Tongue (tissue), 2 donors: ENCODE data around the gene LDLRAD4. TPM values are rescaled to one million over a fixed set of nuclear protein-coding genes. Genes with fewer than 3 reads are reported as not detected.

ENCODE experiments used
- DNase-seq: peaks from one replicate; pipeline ENCODE4 v3.0.0-alpha.2; 2015
- total RNA-seq: library from RNA; depleted of rRNA; stranded (reverse); fragments of >200 nt; gene quantifications from one replicate; pipeline ENCODE4 v1.2.3, GENCODE V29; 2014

The LDLRAD4 gene
- total RNA-seq, 1 donor from 2014 or later, result 36.7 TPM

- DNase-seq, result peak; percentile 38
Measured at GRCh38 chr18:13286456-13287125, 68.0 kb downstream of the LDLRAD4 start.

DNA sequence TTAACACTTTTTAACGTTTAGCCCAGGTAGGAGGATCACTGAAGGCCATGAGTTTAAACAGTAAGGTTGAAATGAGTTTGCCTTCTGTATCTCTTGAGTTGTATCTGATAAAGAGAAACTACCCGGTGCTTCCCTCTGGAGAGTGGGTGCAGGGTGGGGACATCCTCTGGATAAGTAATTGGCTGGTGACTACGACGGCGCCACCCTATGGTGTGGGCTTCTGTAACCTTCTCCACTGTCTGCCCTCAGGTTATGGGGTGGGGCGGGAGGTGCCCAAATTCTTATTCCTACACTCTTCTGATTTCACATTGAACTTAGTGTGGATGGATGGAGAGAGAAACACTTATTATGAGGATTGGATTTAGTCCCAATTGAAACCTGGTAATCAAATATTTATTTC is 68.8 kb downstream of the LDLRAD4 start:
- DNase-seq, result no peak

GRCh38 chr18:13288509-13289133 is 70.1 kb downstream of the LDLRAD4 start:
- no peak for DNase-seq

- DNase-seq, result peak; percentile 66
Measured at GRCh38 chr18:13289481-13290205, 71.1 kb downstream of the LDLRAD4 start.

- DNase-seq, result no peak
Measured at GRCh38 chr18:13290856-13291271, 72.3 kb downstream of the LDLRAD4 start.

DNA sequence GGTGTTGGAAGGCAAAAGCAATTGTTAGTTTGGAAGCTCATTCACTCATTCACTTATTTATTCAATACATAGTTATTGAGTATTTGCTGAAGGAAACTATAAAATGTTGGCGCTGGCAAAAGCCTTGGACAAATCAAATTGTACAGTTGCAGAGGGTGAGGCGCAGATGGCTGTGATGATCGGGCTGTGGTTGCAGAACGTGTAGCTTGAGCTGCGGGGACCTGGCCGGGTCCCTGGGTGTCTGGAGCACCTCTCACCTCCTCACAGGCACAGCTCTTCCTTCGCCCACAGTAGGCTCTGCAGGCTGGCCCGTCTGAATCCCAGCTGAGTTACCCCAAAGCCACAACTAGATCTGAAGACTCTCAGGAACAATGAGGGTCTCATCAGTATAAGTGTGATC is 72.7 kb downstream of the LDLRAD4 start:
- no peak for DNase-seq

- no peak for DNase-seq
Measured at GRCh38 chr18:13291745-13292447, 73.3 kb downstream of the LDLRAD4 start.

DNA sequence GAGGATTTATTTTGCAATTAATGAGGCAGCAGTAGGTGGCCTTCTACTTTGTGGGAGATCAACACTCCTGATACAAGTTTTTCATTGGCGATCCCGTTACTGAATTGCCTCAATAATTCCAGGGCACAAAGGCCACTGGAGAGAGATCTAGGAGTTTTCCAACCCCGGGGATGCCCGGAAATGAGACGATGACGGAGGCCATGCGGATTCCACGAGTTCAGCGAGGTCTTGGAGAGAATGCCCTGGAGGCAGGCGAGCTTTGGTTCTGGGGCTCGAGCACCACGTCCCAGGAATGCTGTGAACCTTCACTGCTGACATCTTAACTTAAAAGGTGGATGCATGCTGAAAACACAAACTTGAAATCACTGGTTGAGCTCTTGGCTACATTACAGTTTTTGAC is 74.2 kb downstream of the LDLRAD4 start:
- no peak for DNase-seq

DNA sequence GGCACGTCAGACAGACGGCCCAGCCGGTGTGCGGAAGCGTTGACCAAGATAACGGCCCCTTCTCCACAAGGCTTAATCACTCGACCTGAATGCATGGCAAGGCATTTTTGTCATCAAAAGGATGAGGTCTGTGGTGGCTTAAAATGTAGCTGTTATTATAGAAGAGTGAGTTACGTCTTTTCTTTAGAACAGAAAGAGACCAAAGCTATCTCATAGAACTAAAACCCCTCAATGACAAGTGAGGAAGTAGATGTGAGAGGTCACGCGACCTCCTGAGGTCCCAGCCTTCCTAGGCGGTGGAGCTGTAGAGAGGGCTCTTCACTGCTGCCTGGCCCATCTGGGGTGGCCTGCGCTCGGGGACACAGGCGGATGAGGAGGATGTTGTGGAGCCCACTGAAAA is 75.7 kb downstream of the LDLRAD4 start:
- no peak for DNase-seq

- DNase-seq, result no peak
Measured at GRCh38 chr18:13295894-13296293, 77.3 kb downstream of the LDLRAD4 start.

- no peak for DNase-seq
Measured at GRCh38 chr18:13296867-13297574, 78.5 kb downstream of the LDLRAD4 start.

DNA sequence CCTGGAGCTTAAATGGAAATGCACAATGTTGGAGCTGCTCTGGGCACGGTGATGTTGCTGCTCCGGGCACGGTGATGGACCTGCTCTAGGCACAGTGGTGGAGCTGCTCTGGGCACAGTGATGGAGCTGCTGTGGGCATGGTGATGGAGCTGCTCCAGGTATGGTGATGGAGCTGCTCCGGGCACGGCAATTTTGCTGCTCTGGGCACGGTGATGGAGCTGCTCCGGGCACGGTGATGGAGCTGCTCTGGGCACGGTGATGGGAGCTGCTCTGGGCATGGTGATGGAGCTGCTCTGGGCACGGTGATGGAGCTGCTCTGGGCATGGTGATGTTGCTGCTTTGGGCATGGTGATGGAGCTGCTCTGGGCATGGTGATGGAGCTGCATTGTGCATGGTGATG is 79.7 kb downstream of the LDLRAD4 start:
- DNase-seq, result no peak

DNA sequence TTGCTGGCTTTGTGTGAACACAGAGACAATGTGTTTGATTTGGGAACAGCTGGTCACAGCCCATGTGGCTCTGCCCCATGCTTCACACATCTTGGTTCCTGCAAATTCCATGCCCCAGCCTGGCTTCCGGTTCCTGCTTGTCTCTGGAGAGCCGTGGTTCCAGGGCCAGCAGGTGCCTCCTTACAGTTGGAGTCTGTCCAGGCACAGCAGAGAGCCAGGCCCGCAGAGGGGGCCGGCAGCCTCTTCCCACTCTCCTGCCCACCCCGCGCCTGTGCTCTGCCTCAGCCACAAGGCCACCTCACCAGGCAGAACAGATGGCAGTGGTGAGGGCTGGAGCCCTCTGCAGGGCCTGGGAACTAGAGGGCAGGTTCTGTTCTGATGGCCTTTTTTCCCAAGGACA is 81.5 kb downstream of the LDLRAD4 start:
- peak; percentile 87 for DNase-seq

- no peak for DNase-seq
Measured at GRCh38 chr18:13300796-13301195, 82.2 kb downstream of the LDLRAD4 start.

- DNase-seq, result no peak
Measured at GRCh38 chr18:13302040-13302439, 83.5 kb downstream of the LDLRAD4 start.

DNA sequence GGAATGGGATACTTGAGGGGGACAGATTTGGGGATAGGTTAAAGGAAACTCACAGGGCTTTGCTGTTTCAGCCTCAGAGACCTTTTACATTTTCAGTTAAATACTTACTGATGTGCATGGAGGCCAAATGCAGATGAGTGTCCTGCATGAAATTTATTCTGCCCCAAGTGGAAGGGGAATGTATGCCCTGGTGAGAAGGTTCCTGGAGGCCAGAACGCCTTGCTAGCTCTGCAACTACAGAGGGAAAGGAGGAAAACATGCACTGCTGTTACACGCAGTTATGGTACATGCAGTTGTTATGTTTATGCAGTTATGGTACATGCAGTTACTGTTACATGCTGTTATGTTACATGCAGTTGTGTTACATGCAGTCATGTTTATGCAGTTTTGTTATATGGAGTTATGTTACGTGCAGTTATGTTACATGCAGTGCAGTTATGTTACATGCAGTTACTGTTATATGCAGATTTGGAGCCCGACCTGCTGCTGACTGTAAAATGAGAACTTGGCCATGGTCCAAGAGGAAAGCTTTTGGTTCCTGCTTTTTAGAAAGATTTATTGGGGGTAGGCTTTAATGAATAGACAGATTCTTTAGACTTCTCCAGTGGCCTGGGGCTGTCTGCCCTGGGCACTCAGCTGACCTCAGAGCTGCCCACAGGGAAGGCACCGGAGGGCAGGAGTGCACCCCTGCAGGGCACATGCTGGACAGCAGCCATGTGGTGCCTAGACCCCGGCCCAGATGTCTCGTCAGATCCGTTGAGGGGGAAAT is 84.1 kb downstream of the LDLRAD4 start:
- DNase-seq, result peak; percentile 79

DNA sequence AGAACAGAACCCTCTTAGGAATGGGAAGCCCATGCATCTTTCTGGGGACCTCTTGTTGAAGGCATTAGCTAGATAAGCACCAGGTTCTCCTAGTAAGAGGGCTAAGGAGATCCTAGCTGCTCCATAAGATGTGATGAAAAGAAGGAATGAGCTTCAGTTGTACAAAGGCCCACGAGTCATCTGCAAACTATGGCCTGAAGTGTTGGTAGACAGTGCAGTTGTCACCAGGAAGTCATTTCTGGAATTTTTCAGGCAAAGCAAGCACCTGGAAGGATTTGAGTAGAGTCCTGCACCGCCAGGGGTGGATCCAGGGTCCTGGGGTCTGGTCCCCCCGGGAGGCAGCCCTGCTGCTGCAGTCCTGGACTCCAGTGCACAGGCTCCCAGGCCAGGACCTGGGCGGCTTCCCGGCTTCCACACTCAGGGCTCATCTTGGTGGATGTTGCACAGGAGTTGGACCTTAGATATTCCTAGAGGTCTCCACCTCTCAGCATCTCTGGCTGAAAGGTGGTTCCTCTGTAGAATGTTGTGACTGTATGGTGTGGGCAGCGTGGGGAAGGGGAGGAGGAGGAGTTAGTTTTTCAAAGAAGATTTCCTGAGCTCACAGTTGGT is 85.3 kb downstream of the LDLRAD4 start:
- no peak for DNase-seq

DNA sequence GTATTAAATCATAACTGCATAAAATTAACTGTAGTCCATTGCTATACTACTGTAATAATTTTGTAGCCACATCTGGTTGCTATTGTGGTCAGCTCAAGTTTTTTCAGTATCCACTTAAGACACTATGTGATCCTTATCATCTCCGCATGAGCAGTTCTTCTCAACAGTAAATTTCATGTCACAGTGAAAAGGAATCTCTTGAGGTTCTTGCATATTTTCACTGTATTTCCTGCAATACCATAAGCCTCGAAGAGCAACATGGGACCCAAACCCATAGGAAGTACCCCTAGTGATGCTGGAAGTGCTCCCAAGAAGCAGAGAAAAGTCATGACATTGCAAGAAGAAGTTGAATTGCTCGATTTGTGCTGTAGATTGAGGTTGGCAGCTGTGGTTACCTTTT is 86.7 kb downstream of the LDLRAD4 start:
- no peak for DNase-seq

DNA sequence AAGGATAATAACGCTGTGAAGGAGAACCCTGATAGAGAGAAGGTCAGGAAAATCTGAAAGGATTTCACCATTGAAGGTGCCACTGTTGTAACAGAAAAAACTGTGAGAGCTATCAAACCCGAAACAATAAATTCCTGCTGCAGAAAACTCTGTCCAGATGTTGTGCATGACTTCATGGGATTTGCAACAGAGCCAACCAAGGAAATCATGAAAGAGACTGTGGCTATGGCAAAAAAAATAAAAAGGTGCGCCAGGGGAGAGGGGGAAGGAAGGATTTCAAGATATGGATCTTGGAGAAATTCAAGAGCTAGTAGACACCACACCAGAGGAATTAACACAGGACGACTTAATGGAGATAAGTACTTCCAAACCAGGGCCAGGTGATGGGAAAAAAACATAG is 88.0 kb downstream of the LDLRAD4 start:
- peak; percentile 65 for DNase-seq

- no peak for DNase-seq
Measured at GRCh38 chr18:13308369-13308768, 89.8 kb downstream of the LDLRAD4 start.
